ENCODE results near the gene ID3.

- TF ChIP-seq CTCF (IDR thresholded peaks at IDR 0.05) (no peak), POLR2AphosphoS5 (IDR thresholded peaks at IDR 0.05) (no peak), POLR2A (IDR thresholded peaks at IDR 0.05) (no peak)
These were observed 33.8 kb upstream of the ID3 start for GRCh38 chr1:23593042-23593521.

All from suprapubic skin (tissue), 4 donors.